Lung (tissue), 12 donors: Measurements from ENCODE around the gene COG7. TPM values are rescaled to one million over a fixed set of nuclear protein-coding genes. Genes with fewer than 3 reads are reported as not detected.
A peak's percentile ranks its signal among the peaks of the same experiment; 100 is the strongest.
"Not testable (repeated sequence)": the region's sequence is repeated elsewhere in the genome, so short reads cannot be mapped to it uniquely, and the experiment has no call there.

ENCODE experiments used
- ATAC-seq: fragments of 200-7000 bp; cut with Tn5 transposase; one replicate; pipeline ENCODE4 v1.9.1; 2020; ENCODE audit warnings: moderate number of reproducible peaks; ENCODE audit not compliant: insufficient read depth, low FRiP score
- DNase-seq, 3 donors: peaks; one replicate each; pipeline ENCODE4 v3.0.0-alpha.2; 2013 to 2017
- H3K27ac ChIP-seq, 2 donors: one replicate each; pipeline ENCODE4 v1.5.1; 2013; ENCODE audit warnings: mild to moderate bottlenecking in 2 of 2, moderate library complexity in 2 of 2, control low read depth in 1 of 2, inconsistent platforms in 1 of 2, low read depth in 1 of 2, low read length in 1 of 2
- H3K27me3 ChIP-seq, 3 donors: one replicate each; pipeline ENCODE4 v1.5.1; 2013; ENCODE audit warnings: low read length in 2 of 3; ENCODE audit not compliant: control insufficient read depth in 3 of 3, insufficient read depth in 3 of 3
- H3K36me3 ChIP-seq, 4 donors: one replicate each; pipeline ENCODE4 v1.5.1; 2013; ENCODE audit warnings: low read length in 4 of 4, mild to moderate bottlenecking in 1 of 4, moderate library complexity in 1 of 4; ENCODE audit not compliant: control insufficient read depth in 4 of 4, insufficient read depth in 4 of 4
- H3K4me1 ChIP-seq, 5 donors: one replicate each; pipeline ENCODE4 v1.5.1; 2013; ENCODE audit warnings: low read length in 5 of 5, mild to moderate bottlenecking in 2 of 5, moderate library complexity in 1 of 5; ENCODE audit not compliant: control insufficient read depth in 5 of 5, insufficient read depth in 5 of 5
- H3K4me3 ChIP-seq: one replicate; pipeline ENCODE4 v1.5.1; 2013; ENCODE audit warnings: mild to moderate bottlenecking, control low read depth, moderate library complexity
- H3K9ac ChIP-seq, 2 donors: one replicate each; pipeline ENCODE4 v1.5.1; 2013; ENCODE audit warnings: low read length in 2 of 2, control low read depth in 1 of 2; ENCODE audit not compliant: insufficient read depth in 1 of 2
- H3K9me3 ChIP-seq, 4 donors: one replicate each; pipeline ENCODE4 v1.5.1; 2013; ENCODE audit warnings: low read length in 3 of 4, mild to moderate bottlenecking in 1 of 4, moderate library complexity in 1 of 4; ENCODE audit not compliant: control insufficient read depth in 4 of 4, insufficient read depth in 3 of 4
- CTCF ChIP-seq: IDR thresholded peaks from 2 replicates; pipeline ENCODE4 v1.5.1; 2012; ENCODE audit warnings: mild to moderate bottlenecking; ENCODE audit errors: control extremely low read depth, extremely low read depth
- WGBS, 2 donors: extraction: QIAGEN DNeasy Blood & Tissue Kit; methylation state at CpG; one replicate each; pipeline ENCODE4 v1.1.7; 2013; 5-methylcytosine and 5-hydroxymethylcytosine counted together
- polyA plus RNA-seq, 2 donors: library from polyadenylated mRNA; stranded (reverse); fragments of 200-250 nt; gene quantifications; one replicate each; pipeline ENCODE4 v1.2.1, GENCODE V29; 2013
- total RNA-seq, 2 donors: library from RNA; depleted of rRNA in 1 of 2; stranded (reverse); fragments of >200 nt in 1 of 2; gene quantifications; one replicate each; pipeline ENCODE4 v1.2.1, GENCODE V29; 2014 to 2021
- donor health status: control.
- donor health status: control.
- donor health status: Bipolar disorder and iron deficiency.
- donor health status: healthy.
- donor health status: DM: yes; HTN: yes; CAD: no.

Gene COG7
- total and polyA plus RNA-seq, 4 donors = 14.9 to 34.0 (median 20.0) TPM

GRCh38 chr16:23465179-23465578 lies 12.2 kb upstream of the COG7 start:
- Histone ChIP-seq H3K27ac (no peak overlapping the region), H3K9me3 (no peaks in the 10 kb centered on the region), H3K4me3 (no peak overlapping the region), H3K36me3 (peaks cover 11 to 41% (median 38%) of the 10 kb centered on the region in 4 donors), H3K9ac (no peak overlapping the region), H3K27me3 (no peaks in the 10 kb centered on the region), H3K4me1 (peaks cover 0 to 11% (median 0%) of the 10 kb centered on the region in 5 donors)
- DNase-seq (no peak), ATAC-seq (no peak)
- WGBS, 2 donors = 86 to 97% methylated on average over 2 of the region's 2 CpGs
- no peak for TF ChIP-seq CTCF

- 70 to 84% methylated on average over 1 of the region's 1 CpG for WGBS, 2 donors
- no peak for DNase-seq
- Histone ChIP-seq H3K27ac (peak overlapping the region in 1 of 2 donors; percentile 54), H3K4me3 (no peak overlapping the region), H3K9me3 (no peaks in the 10 kb centered on the region), H3K4me1 (peaks cover 0 to 11% (median 0%) of the 10 kb centered on the region in 5 donors), H3K9ac (no peak overlapping the region), H3K36me3 (peaks cover 5 to 35% (median 30%) of the 10 kb centered on the region in 4 donors), H3K27me3 (no peaks in the 10 kb centered on the region)
- no peak for TF ChIP-seq CTCF
- ATAC-seq = no peak
These were observed 11.2 kb upstream of the COG7 start for GRCh38 chr16:23464196-23464595.

- Histone ChIP-seq H3K36me3 (peaks cover 4 to 30% (median 24%) of the 10 kb centered on the region in 4 donors), H3K4me1 (peaks cover 0 to 11% (median 0%) of the 10 kb centered on the region in 5 donors)
- WGBS, 2 donors = 39 to 73% methylated on average over 5 of the region's 6 CpGs
- not testable (repeated sequence) for H3K4me3 ChIP-seq, H3K9me3 ChIP-seq, H3K9ac ChIP-seq, H3K27ac ChIP-seq, H3K27me3 ChIP-seq
- ATAC-seq (peak; percentile 37), DNase-seq (peak; percentile 85 to 94 (median 91))
These were observed 10.0 kb upstream of the COG7 start for GRCh38 chr16:23462994-23463393.

- ATAC-seq (no peak), DNase-seq (no peak)
- no peak for TF ChIP-seq CTCF
- Histone ChIP-seq H3K4me3 (peak overlapping the region; percentile 87), H3K9ac (peak overlapping the region in 1 of 2 donors; percentile 55), H3K27ac (no peak overlapping the region), H3K27me3 (no peaks in the 10 kb centered on the region), H3K4me1 (peaks cover 0 to 4% (median 3%) of the 10 kb centered on the region in 5 donors), H3K36me3 (peaks cover 0 to 7% (median 1%) of the 10 kb centered on the region in 4 donors), H3K9me3 (no peaks in the 10 kb centered on the region)
- WGBS, 2 donors = 55 to 58% methylated on average over 37 of the region's 37 CpGs
These were observed 506 bp upstream of the COG7 start for GRCh38 chr16:23453338-23454052.
